Measurements from ENCODE around the gene EDARADD. TPM values are rescaled to one million over a fixed set of nuclear protein-coding genes. Genes with fewer than 3 reads are reported as not detected.

Gene EDARADD
- total RNA-seq, 1 donor from 2014 or later, result 12.3 TPM

- DNase-seq (ENCODE audit: low spot score, unreplicated experiment), result no peak
- Mint-ChIP-seq H3K4me3 (ENCODE audit: low read depth) (no peak overlapping the region), H3K4me1 (ENCODE audit: low read depth) (peaks cover 5% of the 10 kb centered on the region), H3K27ac (no peak overlapping the region), H3K27me3 (no peaks in the 10 kb centered on the region), H3K9me3 (ENCODE audit: low read depth) (no peaks in the 10 kb centered on the region), H3K36me3 (ENCODE audit: insufficient read depth) (peaks cover 4% of the 10 kb centered on the region)
- TF ChIP-seq CTCF (IDR thresholded peaks at IDR 0.05; ENCODE audit: unreplicated experiment), result no peak
These were observed 138.8 kb downstream of the EDARADD start for GRCh38 chr1:236532850-236533249.

GRCh38 chr1:236534151-236534651 is 140.1 kb downstream of the EDARADD start:
- Mint-ChIP-seq H3K27me3 (no peaks in the 10 kb centered on the region), H3K27ac (no peak overlapping the region)
- no peak for DNase-seq (ENCODE audit: low spot score, unreplicated experiment)

More at GRCh38 chr1:236534151-236534651, 140.1 kb downstream of the EDARADD start:
- no peak for TF ChIP-seq CTCF (IDR thresholded peaks at IDR 0.05; ENCODE audit: unreplicated experiment)
- Mint-ChIP-seq H3K9me3 (ENCODE audit: low read depth) (no peaks in the 10 kb centered on the region), H3K4me1 (ENCODE audit: low read depth) (peaks cover 5% of the 10 kb centered on the region), H3K4me3 (ENCODE audit: low read depth) (no peak overlapping the region), H3K36me3 (ENCODE audit: insufficient read depth) (peaks cover 4% of the 10 kb centered on the region)

Other genes with a start within 250 kb of the EDARADD start
- 15.1 and 15.4 TPM in 2 replicates for gene ERO1B, start 112.3 kb upstream of the EDARADD start, total RNA-seq
- 27.4 and 27.7 TPM in 2 replicates for gene LGALS8, start 129.7 kb downstream of the EDARADD start, total RNA-seq
- gene HEATR1, start 210.2 kb downstream of the EDARADD start, total RNA-seq, result 46.5 and 55.9 TPM in 2 replicates